ENCODE results near the gene AGPAT2. TPM values are rescaled to one million over a fixed set of nuclear protein-coding genes. Genes with fewer than 3 reads are reported as not detected.

The AGPAT2 gene
- total RNA-seq, 1 donor from 2014 or later, result 19.0 TPM

DNA sequence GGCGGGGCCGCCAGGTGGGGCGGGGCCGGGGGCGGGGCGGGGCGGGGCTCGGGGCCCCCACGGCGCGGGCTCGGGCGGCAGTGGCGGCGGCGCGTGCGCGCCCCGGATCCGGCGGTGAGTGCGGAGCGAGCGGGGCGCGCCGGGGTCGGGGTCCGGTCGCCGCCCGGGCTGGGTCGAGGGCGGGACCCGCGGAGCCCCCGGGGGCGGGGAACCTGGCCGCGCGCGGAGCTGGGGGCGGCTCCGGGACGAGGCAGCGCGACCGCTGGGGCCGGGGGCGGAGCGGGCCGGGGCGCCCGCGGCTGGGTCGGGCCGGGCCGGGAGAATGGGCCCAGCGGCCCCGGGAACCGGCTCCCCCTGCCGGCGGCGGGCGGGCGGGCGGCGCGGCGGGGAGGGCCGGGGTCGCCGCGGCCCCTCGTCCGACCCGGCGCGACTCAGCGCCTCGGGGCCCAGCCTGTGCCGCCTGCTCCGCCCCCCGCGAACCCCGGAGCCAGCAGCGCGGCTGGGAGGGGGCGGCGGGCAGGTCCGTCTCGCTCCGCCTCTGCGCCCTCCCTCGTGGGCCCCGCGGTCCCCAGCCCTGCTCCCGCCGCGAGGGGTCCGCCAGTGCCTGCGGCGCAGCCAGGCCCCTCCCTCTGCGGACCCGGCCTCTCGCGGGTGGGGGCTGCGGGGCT lies 21.4 kb downstream of the AGPAT2 start:
- no peak for DNase-seq (ENCODE audit: low read depth, low spot score)

DNA sequence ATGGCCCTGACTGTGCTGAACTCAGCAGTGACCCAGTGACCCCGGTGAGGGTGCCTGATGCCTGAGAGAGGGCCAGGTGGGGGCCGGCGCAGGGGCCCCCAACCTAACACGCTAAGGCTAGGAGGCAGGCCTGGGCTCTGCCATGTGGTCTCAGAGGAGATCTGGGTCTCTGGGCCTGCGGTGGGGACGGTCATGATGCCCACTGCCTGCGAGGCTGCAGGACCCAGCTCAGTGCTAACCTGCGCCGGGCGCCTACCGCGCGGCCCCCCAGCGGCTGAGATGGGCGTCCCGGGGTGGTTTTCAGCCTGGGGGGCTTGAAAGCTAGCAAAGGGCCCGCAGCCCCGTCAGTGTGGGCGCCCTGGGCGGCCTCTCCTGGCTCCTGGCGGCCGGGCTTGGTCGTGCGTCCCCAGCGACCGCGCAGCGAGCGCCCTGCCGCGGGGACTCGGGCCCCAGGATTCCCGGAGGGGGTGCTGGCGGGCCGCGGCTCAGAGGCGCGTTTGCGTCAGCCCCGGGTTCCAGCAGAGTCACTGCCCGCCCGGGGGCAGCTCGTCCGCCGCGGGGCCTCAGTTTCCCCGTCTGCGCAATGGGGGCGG lies 22.1 kb downstream of the AGPAT2 start:
- peak; percentile 49 for DNase-seq (ENCODE audit: low read depth, low spot score)
- Mint-ChIP-seq H3K4me3 (peak overlapping the region; percentile 76), H3K4me1 (no peaks in the 10 kb centered on the region), H3K27me3 (ENCODE audit: low read depth) (peaks cover 4% of the 10 kb centered on the region), H3K9me3 (no peaks in the 10 kb centered on the region), H3K36me3 (ENCODE audit: low read depth) (no peaks in the 10 kb centered on the region), H3K27ac (ENCODE audit: unreplicated experiment) (no peak overlapping the region)
- TF ChIP-seq, protein P1, sequence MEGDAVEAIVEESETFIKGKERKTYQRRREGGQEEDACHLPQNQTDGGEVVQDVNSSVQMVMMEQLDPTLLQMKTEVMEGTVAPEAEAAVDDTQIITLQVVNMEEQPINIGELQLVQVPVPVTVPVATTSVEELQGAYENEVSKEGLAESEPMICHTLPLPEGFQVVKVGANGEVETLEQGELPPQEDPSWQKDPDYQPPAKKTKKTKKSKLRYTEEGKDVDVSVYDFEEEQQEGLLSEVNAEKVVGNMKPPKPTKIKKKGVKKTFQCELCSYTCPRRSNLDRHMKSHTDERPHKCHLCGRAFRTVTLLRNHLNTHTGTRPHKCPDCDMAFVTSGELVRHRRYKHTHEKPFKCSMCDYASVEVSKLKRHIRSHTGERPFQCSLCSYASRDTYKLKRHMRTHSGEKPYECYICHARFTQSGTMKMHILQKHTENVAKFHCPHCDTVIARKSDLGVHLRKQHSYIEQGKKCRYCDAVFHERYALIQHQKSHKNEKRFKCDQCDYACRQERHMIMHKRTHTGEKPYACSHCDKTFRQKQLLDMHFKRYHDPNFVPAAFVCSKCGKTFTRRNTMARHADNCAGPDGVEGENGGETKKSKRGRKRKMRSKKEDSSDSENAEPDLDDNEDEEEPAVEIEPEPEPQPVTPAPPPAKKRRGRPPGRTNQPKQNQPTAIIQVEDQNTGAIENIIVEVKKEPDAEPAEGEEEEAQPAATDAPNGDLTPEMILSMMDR (conservative IDR thresholded peaks at IDR 0.05), result peak; percentile 56

More for the DNA sequence above, 21.4 kb downstream of the AGPAT2 start:
- no peak overlapping the region for H3K4me3 Mint-ChIP-seq
- no peaks in the 10 kb centered on the region for H3K4me1 Mint-ChIP-seq
- H3K27me3 Mint-ChIP-seq (ENCODE audit: low read depth), result peaks cover 4% of the 10 kb centered on the region
- no peaks in the 10 kb centered on the region for H3K9me3 Mint-ChIP-seq
- no peaks in the 10 kb centered on the region for H3K36me3 Mint-ChIP-seq (ENCODE audit: low read depth)
- no peak overlapping the region for H3K27ac Mint-ChIP-seq (ENCODE audit: unreplicated experiment)
- TF ChIP-seq, protein P1 (conservative IDR thresholded peaks at IDR 0.05), result no peak

DNA sequence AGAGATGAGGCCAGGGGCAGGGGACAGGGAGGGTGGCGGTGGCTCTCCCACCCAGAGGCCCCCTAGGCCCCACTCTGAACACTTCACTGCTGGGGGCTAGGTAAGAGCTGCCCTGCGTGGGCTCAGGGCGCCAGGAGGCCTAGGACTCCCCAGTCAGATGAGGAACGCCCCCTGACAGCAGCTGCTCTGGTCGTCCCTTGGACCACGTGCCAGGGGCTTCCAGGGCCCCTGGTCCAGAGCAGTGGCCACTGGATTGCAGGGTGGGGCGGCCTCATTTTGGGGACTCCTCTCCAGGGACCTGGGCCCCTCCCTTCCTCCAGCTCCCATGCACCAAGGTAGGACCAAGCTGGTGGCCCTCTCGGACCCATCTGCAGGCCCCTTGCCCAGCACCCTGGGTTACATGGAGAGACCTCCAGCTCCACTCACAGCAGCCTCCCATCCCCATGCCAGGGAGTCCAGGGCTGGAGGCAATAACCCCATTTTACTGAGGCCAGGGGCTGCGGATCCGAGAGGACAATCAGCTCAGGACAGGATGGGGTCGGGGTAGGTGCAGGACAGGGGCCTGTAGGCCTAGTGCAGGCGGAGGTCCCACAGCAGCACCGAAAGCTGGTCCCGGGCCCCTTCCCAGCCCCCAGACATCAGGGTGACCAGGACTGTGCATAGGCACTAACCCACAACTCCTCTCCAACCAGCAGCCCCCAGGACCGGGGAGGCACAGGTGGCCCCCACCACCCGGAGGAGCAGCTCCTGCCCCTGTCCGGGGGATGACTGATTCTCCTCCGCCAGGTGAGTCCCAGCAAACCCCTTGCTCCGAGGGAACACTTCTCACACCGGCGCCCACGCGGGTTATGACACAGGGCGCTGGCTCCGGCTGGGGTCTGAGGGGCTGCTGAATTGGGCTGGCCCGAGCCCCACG lies 23.0 kb downstream of the AGPAT2 start:
- no peak for DNase-seq (ENCODE audit: low read depth, low spot score)
- TF ChIP-seq, protein P1 (conservative IDR thresholded peaks at IDR 0.05), result no peak
- peak overlapping the region; percentile 76 for H3K4me3 Mint-ChIP-seq
- peaks cover 4% of the 10 kb centered on the region for H3K27me3 Mint-ChIP-seq (ENCODE audit: low read depth)
- no peaks in the 10 kb centered on the region for H3K9me3 Mint-ChIP-seq
- no peaks in the 10 kb centered on the region for H3K4me1 Mint-ChIP-seq
- no peak overlapping the region for H3K27ac Mint-ChIP-seq (ENCODE audit: unreplicated experiment)
- no peaks in the 10 kb centered on the region for H3K36me3 Mint-ChIP-seq (ENCODE audit: low read depth)

DNA sequence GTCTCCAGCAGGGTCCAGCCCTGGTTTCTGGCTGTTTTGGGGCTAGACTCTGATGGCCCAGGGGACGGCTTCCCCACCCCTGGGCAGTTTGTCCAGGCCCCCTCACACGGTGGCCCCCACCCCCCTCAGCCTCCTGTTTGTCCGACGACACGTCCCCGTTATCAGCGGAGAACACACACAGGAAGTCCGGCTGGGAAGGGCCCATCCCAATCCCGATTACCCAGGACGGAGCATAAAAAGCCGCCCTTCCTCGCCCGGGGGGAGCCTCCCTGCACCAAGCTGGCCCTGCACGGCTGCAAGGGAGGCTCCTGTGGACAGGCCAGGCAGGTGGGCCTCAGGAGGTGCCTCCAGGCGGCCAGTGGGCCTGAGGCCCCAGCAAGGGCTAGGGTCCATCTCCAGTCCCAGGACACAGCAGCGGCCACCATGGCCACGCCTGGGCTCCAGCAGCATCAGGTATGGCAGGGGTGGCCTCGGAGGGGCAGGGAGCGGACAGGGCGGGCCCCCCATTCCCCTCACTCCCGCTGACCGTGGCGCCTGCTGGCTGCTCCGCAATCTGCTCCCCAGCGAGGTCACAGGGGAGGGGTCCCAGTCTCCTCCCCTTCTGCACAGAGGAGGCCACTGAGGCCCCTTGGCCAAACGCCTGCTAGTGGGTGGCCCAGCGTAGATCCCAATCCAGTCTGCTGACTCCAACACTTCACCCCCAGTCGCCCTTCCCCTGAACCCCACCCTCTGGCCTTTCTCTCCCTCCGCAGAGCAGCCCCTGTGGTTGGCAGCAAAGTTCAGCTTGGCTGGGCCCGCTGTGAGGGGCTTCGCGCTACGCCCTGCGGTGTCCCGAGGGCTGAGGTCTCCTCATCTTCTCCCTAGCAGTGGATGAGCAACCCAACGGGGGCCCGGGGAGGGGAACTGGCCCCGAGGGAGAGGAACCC lies 24.3 kb downstream of the AGPAT2 start, which contains the start of gene EGFL7:
Gene EGFL7, plus strand, starts transcription at position 261 of the 926 bp plus-strand sequence. CDS start 5,367 bp downstream, outside the sequence.
- no peak within 1 kb of the TSS for H3K4me3 Mint-ChIP-seq

More for the DNA sequence above, 24.3 kb downstream of the AGPAT2 start, which contains the start of gene EGFL7:
- Mint-ChIP-seq H3K27ac (ENCODE audit: unreplicated experiment) (no peak within 1 kb of the TSS), H3K4me1 (peaks cover 2% of the 10 kb centered on the region), H3K27me3 (ENCODE audit: low read depth) (peaks cover 4% of the 10 kb centered on the region), H3K36me3 (ENCODE audit: low read depth) (no peaks in the 10 kb centered on the region), H3K9me3 (no peaks in the 10 kb centered on the region)
- TF ChIP-seq, protein P1 (conservative IDR thresholded peaks at IDR 0.05), result no peak
- no peak for DNase-seq (ENCODE audit: low read depth, low spot score)

Measured in neural crest cell (in vitro differentiated cells).